Osteoblast (primary cell): ENCODE measurements around the gene TUBGCP6. TPM values are rescaled to one million over a fixed set of nuclear protein-coding genes. Genes with fewer than 3 reads are reported as not detected.

Experiments used
- DNase-seq: peaks from one replicate; pipeline ENCODE4 v3.0.0; 2011; ENCODE audit warnings: low spot score, mixed read lengths; ENCODE audit not compliant: insufficient read length; ENCODE audit errors: missing footprints
- H2AFZ ChIP-seq: 2 replicates; pipeline ENCODE4 v1.6.0; 2011; ENCODE audit warnings: mild to moderate bottlenecking, low read length
- H3K27ac ChIP-seq: 2 replicates; pipeline ENCODE4 v1.5.1; 2011; ENCODE audit warnings: mild to moderate bottlenecking, low read depth, low read length, moderate library complexity
- H3K27me3 ChIP-seq: 2 replicates; pipeline ENCODE4 v1.6.0; 2012; ENCODE audit warnings: mild to moderate bottlenecking, control low read depth, inconsistent platforms, low read length, moderate library complexity; ENCODE audit not compliant: insufficient read depth
- H3K36me3 ChIP-seq: 2 replicates; pipeline ENCODE4 v1.5.1; 2011; ENCODE audit warnings: mild to moderate bottlenecking, low read length, control low read depth, moderate library complexity; ENCODE audit not compliant: insufficient read depth
- H3K4me1 ChIP-seq: 2 replicates; pipeline ENCODE4 v1.5.1; 2011; ENCODE audit warnings: mild to moderate bottlenecking, low read length, control low read depth, moderate library complexity; ENCODE audit not compliant: insufficient read depth
- H3K4me2 ChIP-seq: 2 replicates; pipeline ENCODE4 v1.6.0; 2011; ENCODE audit warnings: mild to moderate bottlenecking, low read length; ENCODE audit not compliant: insufficient read depth
- H3K4me3 ChIP-seq: fragments of 200-600 bp; sonication (generic); 3 replicates; pipeline ENCODE4 v1.5.1; 2012; ENCODE audit warnings: mild to moderate bottlenecking, low read length, inconsistent platforms; ENCODE audit not compliant: insufficient read depth
- H3K79me2 ChIP-seq: 2 replicates; pipeline ENCODE4 v1.6.0; 2012; ENCODE audit warnings: mild to moderate bottlenecking, low read length, control low read depth, inconsistent platforms; ENCODE audit not compliant: insufficient read depth
- H3K9me3 ChIP-seq: 2 replicates; pipeline ENCODE4 v1.5.1; 2011; ENCODE audit warnings: low read depth, low read length, control low read depth
- H4K20me1 ChIP-seq: 2 replicates; pipeline ENCODE4 v1.6.0; 2012; ENCODE audit warnings: mild to moderate bottlenecking, low read length, control low read depth; ENCODE audit not compliant: insufficient read depth
- total RNA-seq: library from RNA; depleted of rRNA; stranded (reverse); fragments of >200 nt; gene quantifications from 2 replicates; pipeline ENCODE4 v1.2.3, GENCODE V29; 2012
- TF ChIP-seq, protein P1 (sequence below): IDR thresholded peaks from 2 replicates; pipeline ENCODE4 v1.5.1; 2011; ENCODE audit warnings: mild to moderate bottlenecking, low read depth, low read length, moderate library complexity; ENCODE audit errors: extremely low read depth

TUBGCP6 gene
- total RNA-seq, 1 donor = 28.2 TPM

DNA sequence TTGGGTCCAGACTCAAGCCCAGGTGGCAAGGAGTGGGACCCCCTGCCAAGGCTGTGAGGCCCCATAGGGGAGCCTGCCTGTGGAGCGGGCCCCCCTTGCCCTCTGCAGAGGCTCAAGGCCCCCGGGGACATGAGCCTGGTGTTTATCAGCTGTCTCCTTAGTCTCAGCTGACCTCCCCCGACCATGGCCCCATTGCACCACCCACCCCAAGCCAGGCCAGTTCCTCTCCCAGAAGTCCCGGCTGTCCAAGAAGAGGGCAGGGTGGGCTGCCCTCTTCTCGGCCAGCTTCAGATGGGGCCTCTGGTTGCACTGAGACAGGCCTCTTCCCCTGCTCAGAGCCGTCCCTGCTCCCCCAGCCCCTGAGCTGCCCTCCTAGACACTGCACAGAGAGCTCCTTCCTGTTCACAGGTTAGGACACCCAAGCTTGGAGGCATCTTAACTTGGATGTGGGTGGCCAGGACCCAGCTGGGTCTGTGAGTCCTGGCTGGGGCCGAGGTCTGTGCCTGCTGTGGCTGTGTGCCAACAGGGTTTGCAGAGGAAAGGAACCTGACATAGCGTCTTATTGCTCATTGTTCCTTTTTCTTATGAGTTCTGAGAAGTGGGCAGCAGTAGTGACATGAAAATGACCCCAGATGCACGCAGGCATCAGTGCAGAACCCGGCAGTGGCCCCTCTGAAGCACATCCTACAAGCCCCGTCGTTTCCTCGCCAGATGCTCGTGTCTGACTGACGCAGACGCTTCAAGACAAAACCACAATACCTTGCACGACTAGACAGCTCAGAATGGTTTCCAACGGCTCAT lies 53.7 kb downstream of the TUBGCP6 start:
- Histone ChIP-seq H3K4me3 (peak overlapping the region; percentile 63), H3K27ac (no peak overlapping the region), H3K27me3 (no peaks in the 10 kb centered on the region), H2AFZ (peak overlapping the region; percentile 56), H3K36me3 (peaks cover 22% of the 10 kb centered on the region), H4K20me1 (peaks cover 30% of the 10 kb centered on the region), H3K9me3 (no peaks in the 10 kb centered on the region), H3K4me2 (no peak overlapping the region), H3K79me2 (peaks cover 69% of the 10 kb centered on the region), H3K4me1 (peaks cover 14% of the 10 kb centered on the region)
- TF ChIP-seq, protein P1, sequence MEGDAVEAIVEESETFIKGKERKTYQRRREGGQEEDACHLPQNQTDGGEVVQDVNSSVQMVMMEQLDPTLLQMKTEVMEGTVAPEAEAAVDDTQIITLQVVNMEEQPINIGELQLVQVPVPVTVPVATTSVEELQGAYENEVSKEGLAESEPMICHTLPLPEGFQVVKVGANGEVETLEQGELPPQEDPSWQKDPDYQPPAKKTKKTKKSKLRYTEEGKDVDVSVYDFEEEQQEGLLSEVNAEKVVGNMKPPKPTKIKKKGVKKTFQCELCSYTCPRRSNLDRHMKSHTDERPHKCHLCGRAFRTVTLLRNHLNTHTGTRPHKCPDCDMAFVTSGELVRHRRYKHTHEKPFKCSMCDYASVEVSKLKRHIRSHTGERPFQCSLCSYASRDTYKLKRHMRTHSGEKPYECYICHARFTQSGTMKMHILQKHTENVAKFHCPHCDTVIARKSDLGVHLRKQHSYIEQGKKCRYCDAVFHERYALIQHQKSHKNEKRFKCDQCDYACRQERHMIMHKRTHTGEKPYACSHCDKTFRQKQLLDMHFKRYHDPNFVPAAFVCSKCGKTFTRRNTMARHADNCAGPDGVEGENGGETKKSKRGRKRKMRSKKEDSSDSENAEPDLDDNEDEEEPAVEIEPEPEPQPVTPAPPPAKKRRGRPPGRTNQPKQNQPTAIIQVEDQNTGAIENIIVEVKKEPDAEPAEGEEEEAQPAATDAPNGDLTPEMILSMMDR = no peak
- no peak for DNase-seq

DNA sequence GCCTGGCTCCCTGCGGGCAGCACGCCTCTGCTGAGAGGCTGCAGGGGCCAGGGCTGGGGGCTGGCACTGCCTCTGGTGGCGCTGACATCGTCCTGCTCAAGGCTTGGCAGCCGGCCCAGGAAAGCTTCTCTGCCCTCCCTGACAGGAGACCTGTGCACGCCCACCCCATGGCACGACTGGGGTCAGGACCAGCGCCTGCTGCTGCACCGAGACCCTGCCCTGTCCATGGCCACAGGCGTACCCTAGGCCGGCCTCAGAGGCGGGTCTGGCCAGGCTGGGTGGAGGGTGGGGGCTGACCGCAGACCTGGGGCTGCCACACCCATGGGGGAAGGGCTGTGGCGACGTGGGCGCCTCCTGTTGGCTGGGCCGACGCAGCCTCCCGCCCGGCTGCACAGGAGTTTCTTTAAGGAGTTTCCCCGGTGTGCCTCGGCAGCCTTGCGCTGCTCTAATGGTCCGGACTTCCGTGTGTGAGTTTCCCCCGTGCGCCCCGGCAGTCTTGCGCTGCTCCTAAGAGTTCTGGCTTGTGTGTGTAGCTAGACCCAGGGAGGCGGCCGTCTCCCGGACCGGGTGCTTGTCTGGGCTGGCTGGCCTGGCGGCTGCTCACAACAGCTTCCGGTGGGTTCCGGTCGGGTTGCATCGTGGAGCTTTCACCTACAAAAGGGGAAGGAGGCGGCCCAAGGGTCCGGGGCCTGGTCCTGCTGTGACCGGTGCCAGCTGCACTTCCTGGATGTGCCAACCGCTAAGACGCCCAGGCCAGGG lies 54.5 kb downstream of the TUBGCP6 start:
- peak; percentile 96 for DNase-seq

DNA sequence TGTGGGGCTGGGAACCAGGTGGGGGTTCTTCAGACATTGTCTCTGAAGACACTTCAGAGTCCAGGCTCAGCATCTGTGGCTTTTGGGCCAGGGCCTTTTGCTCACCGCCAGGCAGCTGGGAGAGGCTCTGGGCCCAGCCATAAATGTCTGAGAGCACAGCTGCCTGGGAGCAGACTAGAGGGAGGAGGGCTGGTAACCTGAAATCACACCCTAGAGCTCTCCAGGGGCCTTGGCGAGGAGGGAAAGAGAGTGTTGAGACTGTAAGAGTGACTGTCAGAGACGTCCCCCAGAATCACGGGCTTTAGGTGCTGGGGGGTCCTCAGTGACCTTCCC lies 55.0 kb downstream of the TUBGCP6 start:
- peaks cover 14% of the 10 kb centered on the region for H3K4me1 ChIP-seq
- H2AFZ ChIP-seq = no peak overlapping the region
- peak overlapping the region; percentile 64 for H3K4me2 ChIP-seq
- no peak overlapping the region for H3K27ac ChIP-seq
- H3K27me3 ChIP-seq = no peaks in the 10 kb centered on the region
- peaks cover 19% of the 10 kb centered on the region for H3K36me3 ChIP-seq
- TF ChIP-seq, protein P1 = no peak
- peaks cover 69% of the 10 kb centered on the region for H3K79me2 ChIP-seq
- H4K20me1 ChIP-seq = peaks cover 30% of the 10 kb centered on the region
- DNase-seq = no peak
- peak overlapping the region; percentile 63 for H3K4me3 ChIP-seq
- no peaks in the 10 kb centered on the region for H3K9me3 ChIP-seq

More for the DNA sequence above, 54.5 kb downstream of the TUBGCP6 start:
- Histone ChIP-seq H3K4me3 (peak overlapping the region; percentile 63), H3K79me2 (peaks cover 69% of the 10 kb centered on the region), H3K36me3 (peaks cover 22% of the 10 kb centered on the region), H3K9me3 (no peaks in the 10 kb centered on the region), H3K4me2 (peak overlapping the region; percentile 64), H3K4me1 (peaks cover 14% of the 10 kb centered on the region), H3K27me3 (no peaks in the 10 kb centered on the region), H2AFZ (peak overlapping the region; percentile 56), H3K27ac (no peak overlapping the region), H4K20me1 (peaks cover 30% of the 10 kb centered on the region)
- TF ChIP-seq, protein P1 = peak; percentile 24

DNA sequence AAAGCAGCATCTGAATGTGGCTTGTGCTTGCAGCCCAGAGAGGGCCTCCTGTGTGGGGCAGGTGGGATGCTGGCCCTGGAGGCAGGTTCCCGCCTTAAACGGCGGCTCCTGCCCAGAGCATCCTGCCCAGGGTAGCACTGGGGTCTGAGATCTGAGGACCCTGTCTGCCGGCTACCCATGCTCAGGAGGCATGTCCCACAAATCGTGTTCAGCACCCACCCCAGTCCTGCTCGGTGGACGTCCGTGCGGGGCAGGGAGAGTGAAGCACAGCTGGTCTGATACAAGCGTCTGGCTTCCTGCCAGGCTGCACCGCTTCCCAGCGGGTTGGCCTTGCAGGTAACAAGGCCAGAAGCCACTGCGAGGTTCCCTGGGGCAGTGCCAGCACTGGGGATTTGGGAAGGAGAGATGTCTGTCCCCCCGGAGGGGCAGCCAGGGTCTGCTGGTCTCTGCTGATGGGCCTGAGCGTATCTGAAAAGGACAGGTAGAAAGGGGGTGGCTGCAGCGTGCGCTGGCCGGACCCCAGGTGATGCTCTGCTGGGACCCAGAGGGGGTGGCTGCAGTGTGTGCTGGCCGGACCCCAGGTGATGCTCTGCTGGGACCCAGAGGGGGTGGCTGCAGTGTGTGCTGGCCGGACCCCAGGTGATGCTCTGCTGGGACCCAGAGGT lies 55.5 kb downstream of the TUBGCP6 start:
- peaks cover 14% of the 10 kb centered on the region for H3K36me3 ChIP-seq
- TF ChIP-seq, protein P1 = no peak
- H2AFZ ChIP-seq = no peak overlapping the region
- H3K27me3 ChIP-seq = no peaks in the 10 kb centered on the region
- DNase-seq = no peak
- H3K79me2 ChIP-seq = peaks cover 69% of the 10 kb centered on the region
- peaks cover 14% of the 10 kb centered on the region for H3K4me1 ChIP-seq
- H3K4me2 ChIP-seq = no peak overlapping the region
- H4K20me1 ChIP-seq = peaks cover 30% of the 10 kb centered on the region
- no peak overlapping the region for H3K27ac ChIP-seq
- H3K4me3 ChIP-seq = no peak overlapping the region
- no peaks in the 10 kb centered on the region for H3K9me3 ChIP-seq
